ENCODE results near the gene CCL11.

CCL11 gene

GRCh38 chr17:34257986-34258326 is 27.6 kb upstream of the CCL11 start:
- no peak for DNase-seq

DNA sequence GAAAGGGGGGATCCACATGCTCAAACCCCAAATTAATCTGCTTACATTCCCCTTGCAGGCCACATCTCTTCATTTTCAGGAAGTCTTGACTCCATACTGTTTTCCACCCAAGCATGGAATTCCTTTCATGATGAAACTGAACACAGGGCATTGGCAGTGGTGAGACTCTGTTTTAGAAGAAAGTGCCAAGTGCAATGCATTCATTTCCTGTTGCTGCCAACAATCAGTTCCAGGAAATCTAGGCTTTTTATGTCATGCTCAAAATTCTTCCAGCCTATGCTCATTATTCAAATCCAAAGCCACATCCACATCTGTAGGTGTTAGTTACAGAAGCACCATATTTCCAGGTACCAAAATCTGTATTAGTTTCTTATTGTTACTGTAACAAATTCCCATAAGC is 26.4 kb upstream of the CCL11 start:
- DNase-seq: no peak

DNA sequence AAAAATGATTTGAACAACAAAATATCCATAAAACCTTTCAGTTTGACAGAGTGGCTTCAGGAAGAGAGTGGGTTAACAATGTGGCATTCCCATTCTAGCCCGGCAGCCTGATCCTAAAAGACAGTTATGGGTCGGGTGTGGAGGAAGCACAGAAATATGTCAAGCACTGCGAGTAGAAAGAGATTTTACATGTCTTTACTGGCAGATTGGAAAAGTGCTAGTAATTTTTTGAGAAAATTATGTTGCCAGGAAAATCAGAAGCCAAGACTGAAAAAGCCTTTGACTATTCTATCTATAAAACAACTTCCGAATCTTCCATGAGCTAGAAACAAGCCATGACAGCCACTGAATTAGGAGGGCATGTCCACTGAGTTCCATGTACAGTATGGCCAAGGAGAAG is 24.7 kb upstream of the CCL11 start:
- no peak for DNase-seq

DNA sequence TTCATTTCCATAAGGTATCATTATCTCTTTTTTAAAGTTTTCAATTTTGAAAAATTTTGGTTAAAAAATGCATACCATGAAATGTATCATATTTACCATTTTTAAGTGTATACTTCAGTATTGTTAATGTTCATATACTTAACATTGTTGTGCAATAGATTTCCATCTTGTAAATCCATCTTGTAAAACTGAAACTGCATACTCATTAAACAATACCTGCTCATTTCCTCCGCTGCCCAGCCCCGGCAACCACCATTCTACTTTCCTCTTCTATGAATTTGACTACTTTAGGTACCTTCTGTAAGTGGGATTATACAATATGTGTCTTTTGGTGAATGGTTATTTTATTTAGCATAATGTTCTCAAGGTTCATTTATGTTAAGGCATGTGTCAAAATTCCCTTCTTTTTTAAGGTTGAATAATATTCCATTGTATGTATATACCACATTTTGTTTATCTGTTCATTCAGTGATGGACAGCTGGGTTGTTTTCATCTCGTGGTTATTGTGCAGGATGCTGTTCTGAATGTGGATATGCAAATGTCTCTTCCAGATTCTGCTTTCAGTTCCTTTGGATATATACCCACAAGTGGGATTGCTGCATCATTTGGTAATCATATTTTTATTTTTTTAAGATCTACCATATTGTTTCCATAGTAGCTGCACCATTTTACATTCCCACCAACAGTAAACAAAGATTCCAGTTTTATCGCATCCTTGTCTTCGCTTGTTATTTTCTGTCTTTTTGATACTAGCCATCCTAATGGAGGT is 23.8 kb upstream of the CCL11 start:
- DNase-seq: no peak

DNA sequence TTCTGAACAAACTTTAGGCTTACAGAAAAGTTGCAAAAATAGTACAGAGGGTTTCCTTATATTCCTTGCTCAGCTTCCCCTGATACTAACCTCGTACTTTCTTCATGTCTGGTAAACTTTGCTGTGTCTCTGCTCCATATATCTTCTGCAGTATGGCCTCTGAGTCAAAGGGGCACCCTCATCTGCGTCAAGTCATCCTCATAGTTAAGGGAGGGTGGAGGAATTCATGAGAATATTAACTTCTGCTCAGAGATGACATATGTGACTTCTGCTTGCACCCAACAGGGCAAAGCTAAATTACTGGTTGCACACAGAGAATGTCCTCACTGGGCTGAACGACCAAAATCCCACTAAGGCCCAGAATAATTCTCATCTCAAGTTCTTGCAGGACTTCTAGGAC is 19.8 kb upstream of the CCL11 start:
- no peak for DNase-seq

DNA sequence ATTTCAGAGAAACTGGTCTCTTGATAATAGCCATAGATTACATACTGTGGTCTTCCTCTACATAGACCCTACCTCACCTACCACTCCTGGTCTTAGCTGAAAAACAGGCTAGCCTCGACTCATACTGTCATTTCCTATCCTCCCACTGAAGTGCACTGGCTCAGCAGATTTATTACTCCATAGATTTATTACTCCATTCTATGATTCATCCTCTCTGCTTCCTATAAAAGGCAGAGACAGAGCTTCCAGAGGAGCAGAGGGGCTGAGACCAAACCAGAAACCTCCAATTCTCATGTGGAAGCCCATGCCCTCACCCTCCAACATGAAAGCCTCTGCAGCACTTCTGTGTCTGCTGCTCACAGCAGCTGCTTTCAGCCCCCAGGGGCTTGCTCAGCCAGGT is 15.6 kb upstream of the CCL11 start, which contains the start of gene CCL7:
CCL7 (plus strand) TSS at position 253 of the 400 bp plus-strand sequence; CDS start at position 323, 70 bp downstream.
- no peak for DNase-seq

DNA sequence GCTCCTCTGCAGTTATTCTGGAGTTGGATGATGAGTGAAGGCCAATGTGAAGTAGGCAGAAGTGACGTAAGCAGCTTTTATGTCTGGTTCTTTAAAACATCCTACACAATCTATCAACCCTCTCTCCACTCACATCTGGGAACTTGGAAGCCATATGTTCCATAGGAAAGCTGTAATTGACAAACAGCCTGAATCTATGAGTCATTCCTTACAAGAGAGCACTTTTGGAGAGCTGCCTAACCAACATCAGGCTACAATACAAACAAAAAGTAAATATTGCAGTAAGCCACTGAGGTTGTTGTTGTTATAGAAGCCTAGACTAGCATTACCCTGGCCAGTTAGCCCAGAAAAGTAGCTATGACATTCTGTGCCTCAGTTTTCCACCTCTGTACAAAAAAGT is 9.7 kb upstream of the CCL11 start:
- DNase-seq: no peak

- no peak for DNase-seq
Observed at GRCh38 chr17:34276826-34277225, 8.7 kb upstream of the CCL11 start.

DNA sequence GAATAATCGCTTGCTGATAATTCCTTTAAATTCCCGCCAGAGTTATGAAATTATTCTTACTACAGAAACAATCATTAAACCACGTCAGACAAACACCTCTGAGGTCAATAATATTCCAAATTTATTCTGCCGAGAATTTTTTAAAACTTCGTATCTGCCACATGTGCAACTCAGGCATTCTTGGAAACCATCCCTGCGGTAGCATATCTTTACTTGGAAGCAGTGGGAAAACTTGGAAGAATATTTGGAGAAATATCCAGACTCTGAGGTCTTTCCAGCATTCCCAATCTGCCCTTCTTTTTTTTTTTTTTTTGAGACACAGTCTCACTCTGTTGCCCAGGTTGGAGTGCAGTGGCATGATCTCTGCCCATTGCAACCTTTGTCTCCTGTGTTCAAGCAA is 2.0 kb upstream of the CCL11 start:
- DNase-seq: no peak

DNA sequence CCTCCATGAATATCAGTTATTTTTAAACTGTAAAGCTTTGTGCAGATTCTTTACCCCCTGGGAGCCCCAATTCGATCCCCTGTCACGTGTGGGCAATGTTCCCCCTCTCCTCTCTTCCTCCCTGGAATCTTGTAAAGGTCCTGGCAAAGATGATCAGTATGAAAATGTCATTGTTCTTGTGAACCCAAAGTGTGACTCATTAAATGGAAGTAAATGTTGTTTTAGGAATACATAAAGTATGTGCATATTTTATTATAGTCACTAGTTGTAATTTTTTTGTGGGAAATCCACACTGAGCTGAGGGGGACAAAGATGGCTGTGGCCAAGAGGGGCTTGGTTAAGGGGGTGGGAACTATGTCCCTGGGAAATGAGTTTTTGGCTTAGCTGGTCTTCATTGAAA is 2.3 kb downstream of the CCL11 start:
- no peak for DNase-seq

DNA sequence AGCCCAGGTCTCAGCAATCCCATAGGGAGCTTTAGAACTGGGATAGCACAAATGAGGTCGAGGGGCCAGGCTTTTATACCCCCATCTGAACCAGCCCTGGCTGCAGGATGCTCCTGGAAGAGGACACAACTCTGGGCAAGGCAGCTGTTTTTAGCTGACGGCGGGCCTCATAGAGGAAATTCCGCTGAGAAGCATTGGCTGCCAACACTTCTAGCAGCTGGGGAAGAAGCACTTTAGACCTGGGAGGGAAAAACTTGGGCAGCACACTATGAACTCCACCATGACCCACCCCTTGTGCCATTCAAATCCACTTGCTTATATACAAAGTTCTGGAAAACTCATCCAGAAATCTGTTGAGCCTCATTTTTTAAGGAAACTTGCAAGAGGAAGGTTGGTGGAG is 5.0 kb downstream of the CCL11 start:
- DNase-seq: no peak

DNA sequence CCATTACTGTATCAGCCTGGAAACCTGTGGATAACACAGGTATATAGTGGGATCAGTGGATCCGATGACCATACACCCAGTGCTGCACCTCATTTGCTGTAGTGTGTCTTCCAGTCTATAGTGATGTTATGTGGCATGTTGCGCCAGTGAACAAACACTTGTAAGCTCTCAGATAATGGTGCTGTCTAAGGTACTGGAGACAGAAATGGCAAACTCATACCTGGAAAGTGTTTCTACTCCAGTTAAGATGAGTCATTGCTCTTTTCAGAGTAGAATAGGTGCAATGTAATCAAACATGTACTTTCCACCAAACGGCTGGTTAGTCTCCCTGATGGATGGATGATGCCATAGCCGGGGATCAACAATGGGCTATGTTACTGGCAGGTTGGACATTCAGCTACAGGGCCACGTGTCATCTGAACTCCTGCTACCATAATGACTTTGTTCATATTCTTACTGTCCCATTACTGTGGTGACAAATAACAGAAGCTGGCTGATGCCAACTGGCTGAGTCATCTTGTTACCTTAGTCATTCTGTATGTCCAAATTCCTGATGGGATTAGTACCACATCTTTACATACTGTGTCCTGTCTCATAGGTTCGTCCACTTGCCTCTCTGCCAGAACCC is 6.3 kb downstream of the CCL11 start:
- no peak for DNase-seq

GRCh38 chr17:34299027-34299426 is 13.5 kb downstream of the CCL11 start:
- no peak for DNase-seq

GRCh38 chr17:34299956-34300577 is 14.5 kb downstream of the CCL11 start:
- DNase-seq: no peak

DNA sequence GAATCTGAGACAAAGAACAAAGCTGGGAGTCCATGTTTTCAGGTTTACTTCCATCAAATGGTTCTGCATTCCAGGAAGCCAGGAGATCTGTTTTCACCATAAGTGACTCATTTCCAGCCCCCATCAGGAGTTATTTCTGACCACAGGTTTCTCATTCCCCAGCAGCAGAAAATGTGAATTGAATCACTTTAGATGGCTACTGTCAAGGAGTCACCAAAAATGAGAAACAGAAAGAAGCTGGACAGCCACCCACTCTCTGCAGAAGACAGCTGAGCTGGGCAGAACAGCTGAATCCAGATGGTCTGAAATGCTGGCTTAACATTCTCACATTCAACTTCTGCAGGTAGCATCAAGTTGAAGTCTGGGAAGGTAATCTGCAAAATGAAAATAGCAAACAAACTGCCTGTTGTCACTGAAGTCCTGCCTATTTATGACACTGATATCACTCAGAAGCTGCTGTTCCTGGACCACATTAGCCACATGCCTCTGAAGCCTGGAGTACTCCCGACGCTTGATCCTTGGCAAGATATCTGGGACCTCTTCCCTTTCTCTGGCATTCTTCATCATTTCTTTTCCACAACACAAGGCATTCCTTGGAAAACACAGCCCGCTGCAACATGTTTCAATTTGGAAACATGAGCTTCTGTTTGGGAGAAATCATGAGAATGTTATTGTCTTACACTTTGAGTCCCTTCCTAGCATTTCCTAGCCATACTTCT is 15.3 kb downstream of the CCL11 start:
- no peak for DNase-seq

DNA sequence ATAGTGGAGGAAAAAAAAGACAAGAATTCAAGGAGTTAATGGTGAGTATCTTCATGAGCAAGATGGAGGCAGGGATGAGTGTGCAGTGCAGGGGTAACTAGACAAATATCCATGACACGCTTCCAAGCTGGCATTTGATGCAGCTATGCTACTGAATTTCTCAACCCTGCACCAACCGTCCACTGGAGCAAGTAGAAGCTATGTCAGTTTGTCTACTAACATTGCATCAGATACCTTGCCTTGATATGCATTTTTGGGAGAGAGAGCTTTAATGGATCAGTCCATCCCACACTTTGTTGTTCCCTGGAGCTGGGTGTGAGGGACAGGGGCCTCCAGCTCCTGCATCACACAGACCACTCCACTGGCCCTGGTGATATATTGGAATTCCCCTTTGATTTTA is 16.4 kb downstream of the CCL11 start:
- no peak for DNase-seq

GRCh38 chr17:34302636-34303035 is 17.1 kb downstream of the CCL11 start:
- no peak for DNase-seq

- DNase-seq: no peak
Observed at GRCh38 chr17:34303606-34304005, 18.1 kb downstream of the CCL11 start.

DNA sequence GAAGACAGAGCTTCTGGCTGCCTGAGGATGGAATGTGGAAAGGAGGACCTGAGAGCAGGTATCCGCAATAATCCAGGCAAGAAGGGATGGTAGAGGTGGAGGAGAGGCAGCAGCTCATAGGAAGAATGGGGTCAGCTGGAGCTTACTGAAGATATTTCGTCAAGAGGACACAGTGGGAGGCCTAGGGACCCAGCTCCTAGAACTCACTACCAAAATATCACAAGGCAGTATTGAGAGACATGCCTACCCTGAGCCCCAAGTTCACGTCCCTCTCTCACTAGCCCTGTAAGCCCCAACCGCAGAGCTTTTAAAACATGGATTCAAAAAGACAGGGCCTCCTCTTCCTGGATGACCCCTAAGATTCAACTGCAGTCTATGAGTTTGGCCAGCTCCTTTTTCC is 19.5 kb downstream of the CCL11 start:
- no peak for DNase-seq

DNA sequence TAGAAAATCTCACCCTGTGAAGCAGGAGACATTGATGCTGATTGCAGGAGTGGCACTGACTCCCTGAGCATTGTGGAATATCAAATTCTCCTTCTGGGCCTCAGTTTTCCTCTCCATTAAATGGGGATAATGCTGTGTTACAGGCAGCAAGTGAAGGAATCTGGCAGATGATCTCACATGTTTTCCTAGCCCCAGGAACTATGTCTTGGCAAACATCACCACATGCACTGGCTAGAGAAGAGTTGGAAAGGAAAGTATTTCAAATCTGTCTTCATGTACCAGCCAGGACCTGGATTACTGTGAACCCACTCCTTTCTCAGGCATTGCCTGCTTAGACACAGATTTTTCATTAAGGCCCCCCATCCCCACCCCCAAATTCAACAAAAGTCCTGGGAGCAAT is 20.1 kb downstream of the CCL11 start:
- DNase-seq: no peak

- DNase-seq: no peak
Observed at GRCh38 chr17:34306466-34306865, 20.9 kb downstream of the CCL11 start.

GRCh38 chr17:34307110-34307509 is 21.6 kb downstream of the CCL11 start:
- DNase-seq: no peak

- no peak for DNase-seq
Observed at GRCh38 chr17:34308371-34308770, 22.8 kb downstream of the CCL11 start.

DNA sequence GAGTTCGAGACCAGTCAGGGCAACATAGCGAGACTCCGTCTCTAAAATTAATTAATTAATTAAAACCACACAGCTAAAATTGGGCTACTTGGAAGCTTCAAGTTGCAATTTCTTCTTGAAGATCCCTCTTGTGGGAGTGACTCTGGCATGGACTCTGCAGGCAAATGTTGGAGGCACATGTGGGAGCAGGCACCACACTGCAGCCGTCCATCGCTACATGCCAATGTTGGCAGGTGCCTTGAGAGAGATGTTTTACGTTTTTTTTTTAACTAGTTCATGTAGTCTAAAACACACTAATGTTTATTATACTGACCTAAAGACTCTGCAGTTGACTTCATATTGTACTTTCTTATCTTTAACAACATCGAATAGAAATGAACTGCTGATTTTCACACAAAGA is 25.7 kb downstream of the CCL11 start:
- no peak for DNase-seq
